ENCODE data around the gene GAPVD1.

GAPVD1 gene

DNA sequence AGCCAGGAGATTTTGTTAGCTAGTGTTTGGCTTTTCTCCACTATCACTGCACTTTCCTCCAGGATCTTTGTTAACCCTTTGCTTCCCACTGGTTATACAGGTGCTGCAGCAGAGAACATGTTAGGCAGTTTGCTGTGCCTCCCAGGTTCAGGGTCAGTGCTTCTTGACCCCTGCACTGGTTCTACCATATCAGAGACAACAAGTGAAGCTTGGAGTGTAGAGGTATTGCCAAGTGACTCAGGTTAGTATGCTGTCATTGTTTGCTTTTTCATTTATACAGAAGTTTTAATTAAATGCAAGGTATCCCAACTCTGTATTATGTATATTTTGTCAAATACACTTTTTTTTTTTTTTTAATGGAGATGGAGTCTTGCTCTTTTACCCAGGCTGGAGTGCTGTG is 68.4 kb downstream of the GAPVD1 start:
- peaks cover 7% of the 10 kb centered on the region for H3K36me3 ChIP-seq (ENCODE audit: control insufficient read depth, insufficient read depth, low read length)
- TF ChIP-seq, protein P1, sequence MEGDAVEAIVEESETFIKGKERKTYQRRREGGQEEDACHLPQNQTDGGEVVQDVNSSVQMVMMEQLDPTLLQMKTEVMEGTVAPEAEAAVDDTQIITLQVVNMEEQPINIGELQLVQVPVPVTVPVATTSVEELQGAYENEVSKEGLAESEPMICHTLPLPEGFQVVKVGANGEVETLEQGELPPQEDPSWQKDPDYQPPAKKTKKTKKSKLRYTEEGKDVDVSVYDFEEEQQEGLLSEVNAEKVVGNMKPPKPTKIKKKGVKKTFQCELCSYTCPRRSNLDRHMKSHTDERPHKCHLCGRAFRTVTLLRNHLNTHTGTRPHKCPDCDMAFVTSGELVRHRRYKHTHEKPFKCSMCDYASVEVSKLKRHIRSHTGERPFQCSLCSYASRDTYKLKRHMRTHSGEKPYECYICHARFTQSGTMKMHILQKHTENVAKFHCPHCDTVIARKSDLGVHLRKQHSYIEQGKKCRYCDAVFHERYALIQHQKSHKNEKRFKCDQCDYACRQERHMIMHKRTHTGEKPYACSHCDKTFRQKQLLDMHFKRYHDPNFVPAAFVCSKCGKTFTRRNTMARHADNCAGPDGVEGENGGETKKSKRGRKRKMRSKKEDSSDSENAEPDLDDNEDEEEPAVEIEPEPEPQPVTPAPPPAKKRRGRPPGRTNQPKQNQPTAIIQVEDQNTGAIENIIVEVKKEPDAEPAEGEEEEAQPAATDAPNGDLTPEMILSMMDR (IDR thresholded peaks at IDR 0.05; ENCODE audit: insufficient read depth, low read length, poor library complexity, severe bottlenecking), result no peak

DNA sequence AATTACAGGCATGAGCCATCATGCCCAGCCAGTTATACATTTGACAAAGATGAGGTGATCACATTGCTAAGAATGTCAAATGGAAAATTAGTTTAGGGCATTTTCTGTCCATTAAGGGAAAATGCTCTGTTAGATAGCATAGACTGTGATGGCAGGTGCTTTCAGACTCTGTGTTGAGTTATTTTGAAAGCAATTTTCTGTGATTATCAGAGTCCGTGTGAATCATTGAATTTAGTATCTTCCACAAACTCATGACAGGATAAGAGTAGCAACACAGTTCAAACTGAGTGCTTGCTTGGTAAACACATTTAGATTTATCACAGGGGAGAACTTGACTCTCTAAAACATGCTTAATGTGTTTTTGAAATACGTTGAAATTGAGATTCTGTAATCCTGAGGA is 69.0 kb downstream of the GAPVD1 start:
- Histone ChIP-seq H3K4me3 (replicated peaks; ENCODE audit: low read depth, low read length) (no peak overlapping the region), H3K27me3 (replicated peaks; ENCODE audit: control insufficient read depth, insufficient read depth, low read length) (no peaks in the 10 kb centered on the region), H3K36me3 (ENCODE audit: control insufficient read depth, insufficient read depth, low read length) (peaks cover 7% of the 10 kb centered on the region)
- DNase-seq (ENCODE audit: extremely low read depth, insufficient read length), result no peak
- TF ChIP-seq, protein P1 (IDR thresholded peaks at IDR 0.05; ENCODE audit: insufficient read depth, low read length, poor library complexity, severe bottlenecking), result no peak

More for the DNA sequence above, 68.4 kb downstream of the GAPVD1 start:
- H3K27me3 ChIP-seq (replicated peaks; ENCODE audit: control insufficient read depth, insufficient read depth, low read length), result no peaks in the 10 kb centered on the region
- no peak for DNase-seq (ENCODE audit: extremely low read depth, insufficient read length)
- H3K4me3 ChIP-seq (replicated peaks; ENCODE audit: low read depth, low read length), result no peak overlapping the region

DNA sequence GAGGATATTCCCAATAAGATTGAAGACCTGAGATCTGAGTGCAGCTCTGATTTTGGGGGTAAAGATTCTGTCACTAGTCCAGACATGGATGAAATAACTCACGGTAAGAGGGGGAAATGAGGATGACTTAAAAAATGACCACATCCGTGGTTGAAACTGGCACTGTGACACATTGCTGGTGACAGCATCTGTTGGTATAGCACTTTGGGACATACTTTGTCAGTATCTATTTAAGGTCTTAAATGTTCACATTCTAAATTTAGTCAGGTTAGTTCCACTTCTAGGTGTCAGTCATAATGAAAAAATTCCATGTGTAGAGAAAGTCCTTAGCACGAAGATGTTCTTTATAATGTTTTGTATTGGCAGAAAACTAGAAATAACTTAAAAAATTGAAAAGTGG is 70.9 kb downstream of the GAPVD1 start:
- no peak overlapping the region for H3K4me3 ChIP-seq (replicated peaks; ENCODE audit: low read depth, low read length)
- TF ChIP-seq, protein P1 (IDR thresholded peaks at IDR 0.05; ENCODE audit: insufficient read depth, low read length, poor library complexity, severe bottlenecking), result no peak
- H3K36me3 ChIP-seq (ENCODE audit: control insufficient read depth, insufficient read depth, low read length), result peaks cover 10% of the 10 kb centered on the region
- no peaks in the 10 kb centered on the region for H3K27me3 ChIP-seq (replicated peaks; ENCODE audit: control insufficient read depth, insufficient read depth, low read length)
- DNase-seq (ENCODE audit: extremely low read depth, insufficient read length), result peak; percentile 46

DNA sequence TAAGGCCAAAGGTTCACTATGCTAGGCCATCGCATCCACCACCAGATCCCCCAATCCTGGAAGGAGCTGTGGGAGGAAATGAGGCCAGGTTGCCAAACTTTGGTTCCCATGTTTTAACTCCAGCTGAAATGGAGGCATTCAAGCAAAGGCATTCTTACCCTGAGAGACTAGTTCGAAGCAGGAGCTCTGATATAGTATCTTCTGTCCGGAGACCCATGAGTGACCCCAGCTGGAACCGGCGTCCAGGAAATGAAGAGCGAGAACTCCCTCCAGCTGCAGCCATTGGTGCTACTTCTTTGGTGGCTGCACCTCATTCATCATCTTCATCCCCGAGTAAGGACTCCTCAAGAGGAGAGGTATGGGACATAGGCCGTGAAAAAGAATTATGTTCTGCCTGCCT is 75.6 kb downstream of the GAPVD1 start:
- H3K4me3 ChIP-seq (replicated peaks; ENCODE audit: low read depth, low read length), result no peak overlapping the region
- H3K27me3 ChIP-seq (replicated peaks; ENCODE audit: control insufficient read depth, insufficient read depth, low read length), result no peaks in the 10 kb centered on the region
- no peak for DNase-seq (ENCODE audit: extremely low read depth, insufficient read length)
- H3K36me3 ChIP-seq (ENCODE audit: control insufficient read depth, insufficient read depth, low read length), result peaks cover 10% of the 10 kb centered on the region
- TF ChIP-seq, protein P1 (IDR thresholded peaks at IDR 0.05; ENCODE audit: insufficient read depth, low read length, poor library complexity, severe bottlenecking), result no peak

DNA sequence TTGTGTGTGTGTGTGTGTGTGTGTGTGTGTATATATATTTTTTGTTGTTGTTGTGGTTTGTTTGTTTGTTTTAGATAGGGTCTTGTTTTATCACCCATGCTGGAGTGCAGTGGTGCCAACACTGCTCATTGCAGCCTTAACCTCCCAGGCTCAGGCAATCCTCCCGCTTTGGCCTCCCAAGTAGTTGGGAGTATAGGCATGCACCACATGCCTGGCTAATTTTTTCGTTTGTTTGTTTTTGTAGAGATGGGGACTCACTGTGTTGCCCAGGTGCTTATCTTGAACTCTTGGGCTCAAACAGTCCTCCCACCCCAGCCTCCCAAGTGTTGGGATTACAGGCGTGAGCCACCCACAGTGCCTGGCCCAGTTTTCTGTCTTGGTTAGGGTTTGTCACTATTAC is 77.3 kb downstream of the GAPVD1 start:
- H3K27me3 ChIP-seq (replicated peaks; ENCODE audit: control insufficient read depth, insufficient read depth, low read length), result no peaks in the 10 kb centered on the region
- DNase-seq (ENCODE audit: extremely low read depth, insufficient read length), result no peak
- TF ChIP-seq, protein P1 (IDR thresholded peaks at IDR 0.05; ENCODE audit: insufficient read depth, low read length, poor library complexity, severe bottlenecking), result no peak
- H3K36me3 ChIP-seq (ENCODE audit: control insufficient read depth, insufficient read depth, low read length), result peaks cover 11% of the 10 kb centered on the region
- H3K4me3 ChIP-seq (replicated peaks; ENCODE audit: low read depth, low read length), result no peak overlapping the region

DNA sequence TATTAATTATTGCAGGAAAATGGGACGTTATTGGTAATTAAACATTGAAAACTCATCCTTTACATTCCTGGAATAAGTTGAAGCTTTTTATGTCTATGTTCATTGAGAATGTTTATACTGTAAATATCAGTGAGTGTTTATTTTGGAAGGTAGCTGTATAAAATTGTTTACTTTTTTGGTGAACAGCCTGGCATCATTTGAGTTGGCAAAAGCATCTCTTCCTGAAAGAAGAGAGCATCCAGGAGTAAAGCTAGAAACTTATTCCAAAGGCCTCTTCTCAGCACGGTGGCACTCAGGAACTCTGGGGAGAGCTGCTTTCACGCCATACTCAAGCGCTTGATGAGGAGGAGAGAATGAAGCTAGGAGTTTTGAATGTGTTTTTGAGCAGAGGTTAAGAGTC is 79.9 kb downstream of the GAPVD1 start:
- Histone ChIP-seq H3K36me3 (ENCODE audit: control insufficient read depth, insufficient read depth, low read length) (peaks cover 12% of the 10 kb centered on the region), H3K27me3 (replicated peaks; ENCODE audit: control insufficient read depth, insufficient read depth, low read length) (no peaks in the 10 kb centered on the region), H3K4me3 (replicated peaks; ENCODE audit: low read depth, low read length) (no peak overlapping the region)
- TF ChIP-seq, protein P1 (IDR thresholded peaks at IDR 0.05; ENCODE audit: insufficient read depth, low read length, poor library complexity, severe bottlenecking), result no peak
- DNase-seq (ENCODE audit: extremely low read depth, insufficient read length), result no peak
